Measurements from ENCODE around the gene RNU4-1.
"Not testable (repeated sequence)": the region's sequence is repeated elsewhere in the genome, so short reads cannot be mapped to it uniquely, and the experiment has no call there.

Gene RNU4-1

GRCh38 chr12:120292661-120293531 lies at the start of gene RNU4-1:
Gene RNU4-1, minus strand, starts transcription at chr12:120293237.
- H3K4me3 ChIP-seq (ENCODE audit: low read length): peak within 1 kb of the TSS; percentile 72
- peak; percentile 91 for DNase-seq (ENCODE audit: low read depth)
- no peak for TF ChIP-seq CTCF (IDR thresholded peaks at IDR 0.05; ENCODE audit: insufficient read depth, low read depth, low read length, missing control alignments)

- TF ChIP-seq CTCF (IDR thresholded peaks at IDR 0.05; ENCODE audit: insufficient read depth, low read depth, low read length, missing control alignments): no peak
- DNase-seq (ENCODE audit: low read depth): no peak
- H3K4me3 ChIP-seq (ENCODE audit: low read length): no peak overlapping the region
Observed at GRCh38 chr12:120342175-120343038, 49.4 kb upstream of the RNU4-1 start.

- no peak for DNase-seq (ENCODE audit: low read depth)
- no peak overlapping the region for H3K4me3 ChIP-seq (ENCODE audit: low read length)
- no peak for TF ChIP-seq CTCF (IDR thresholded peaks at IDR 0.05; ENCODE audit: insufficient read depth, low read depth, low read length, missing control alignments)
Observed at GRCh38 chr12:120339256-120339655, 46.2 kb upstream of the RNU4-1 start.

GRCh38 chr12:120337730-120338129 lies 44.7 kb upstream of the RNU4-1 start:
- no peak for TF ChIP-seq CTCF (IDR thresholded peaks at IDR 0.05; ENCODE audit: insufficient read depth, low read depth, low read length, missing control alignments)
- no peak overlapping the region for H3K4me3 ChIP-seq (ENCODE audit: low read length)
- no peak for DNase-seq (ENCODE audit: low read depth)

GRCh38 chr12:120336392-120336791 lies 43.4 kb upstream of the RNU4-1 start:
- H3K4me3 ChIP-seq (ENCODE audit: low read length); DNase-seq (ENCODE audit: low read depth): not testable (repeated sequence)

GRCh38 chr12:120335447-120335846 lies 42.4 kb upstream of the RNU4-1 start:
- peak; percentile 53 for DNase-seq (ENCODE audit: low read depth)
- H3K4me3 ChIP-seq (ENCODE audit: low read length): not testable (repeated sequence)
- TF ChIP-seq CTCF (IDR thresholded peaks at IDR 0.05; ENCODE audit: insufficient read depth, low read depth, low read length, missing control alignments): peak; percentile 71

GRCh38 chr12:120332523-120332922 lies 39.5 kb upstream of the RNU4-1 start:
- DNase-seq (ENCODE audit: low read depth): no peak
- H3K4me3 ChIP-seq (ENCODE audit: low read length): no peak overlapping the region
- TF ChIP-seq CTCF (IDR thresholded peaks at IDR 0.05; ENCODE audit: insufficient read depth, low read depth, low read length, missing control alignments): no peak
